ENCODE results near the gene RNASEH2C. TPM values are rescaled to one million over a fixed set of nuclear protein-coding genes. Genes with fewer than 3 reads are reported as not detected.

The RNASEH2C gene
- total and polyA plus RNA-seq, 2 of the 4 experiments (the other 2 are of a cell fraction) = 34.8 to 40.0 TPM

DNA sequence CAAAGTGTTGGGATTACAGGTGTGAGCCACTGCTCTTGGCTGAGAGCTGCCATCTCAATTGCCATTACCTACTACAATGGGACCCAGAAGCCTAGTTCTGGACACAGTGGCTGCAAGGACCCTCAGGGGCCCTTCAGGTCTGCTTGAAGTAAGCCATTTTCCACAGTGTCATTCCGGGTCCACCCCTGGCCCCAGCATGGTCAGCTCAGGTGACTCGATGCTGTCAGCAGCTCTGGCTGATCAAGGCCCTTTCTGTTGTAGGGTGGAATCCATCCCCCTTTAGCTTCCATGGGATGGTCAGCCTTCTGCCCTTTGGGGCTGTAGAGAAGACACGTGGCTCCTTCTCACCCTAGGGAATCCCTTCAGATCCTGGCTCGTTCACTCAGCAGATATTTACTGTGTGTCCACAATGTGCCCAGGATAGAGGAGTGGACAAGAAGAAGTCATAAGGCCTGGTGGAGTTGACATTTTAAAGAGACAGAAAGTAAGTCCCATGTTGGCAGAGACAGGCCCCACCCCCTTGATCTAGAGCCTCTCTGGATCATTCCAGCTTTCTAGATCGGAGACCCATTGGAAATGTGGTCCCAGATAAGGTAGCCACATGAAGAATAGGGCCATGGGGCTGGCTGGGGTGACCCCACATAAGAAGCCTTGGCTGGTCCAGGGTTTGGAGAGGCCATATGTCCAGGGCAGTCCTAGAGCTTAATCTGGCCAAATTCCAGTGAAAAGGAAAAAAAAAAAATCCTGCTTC lies 23.6 kb downstream of the RNASEH2C start (continued):
- TF ChIP-seq, protein P1, sequence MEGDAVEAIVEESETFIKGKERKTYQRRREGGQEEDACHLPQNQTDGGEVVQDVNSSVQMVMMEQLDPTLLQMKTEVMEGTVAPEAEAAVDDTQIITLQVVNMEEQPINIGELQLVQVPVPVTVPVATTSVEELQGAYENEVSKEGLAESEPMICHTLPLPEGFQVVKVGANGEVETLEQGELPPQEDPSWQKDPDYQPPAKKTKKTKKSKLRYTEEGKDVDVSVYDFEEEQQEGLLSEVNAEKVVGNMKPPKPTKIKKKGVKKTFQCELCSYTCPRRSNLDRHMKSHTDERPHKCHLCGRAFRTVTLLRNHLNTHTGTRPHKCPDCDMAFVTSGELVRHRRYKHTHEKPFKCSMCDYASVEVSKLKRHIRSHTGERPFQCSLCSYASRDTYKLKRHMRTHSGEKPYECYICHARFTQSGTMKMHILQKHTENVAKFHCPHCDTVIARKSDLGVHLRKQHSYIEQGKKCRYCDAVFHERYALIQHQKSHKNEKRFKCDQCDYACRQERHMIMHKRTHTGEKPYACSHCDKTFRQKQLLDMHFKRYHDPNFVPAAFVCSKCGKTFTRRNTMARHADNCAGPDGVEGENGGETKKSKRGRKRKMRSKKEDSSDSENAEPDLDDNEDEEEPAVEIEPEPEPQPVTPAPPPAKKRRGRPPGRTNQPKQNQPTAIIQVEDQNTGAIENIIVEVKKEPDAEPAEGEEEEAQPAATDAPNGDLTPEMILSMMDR (conservative IDR thresholded peaks at IDR 0.05; ENCODE audit: low read depth, low read length) = no peak

DNA sequence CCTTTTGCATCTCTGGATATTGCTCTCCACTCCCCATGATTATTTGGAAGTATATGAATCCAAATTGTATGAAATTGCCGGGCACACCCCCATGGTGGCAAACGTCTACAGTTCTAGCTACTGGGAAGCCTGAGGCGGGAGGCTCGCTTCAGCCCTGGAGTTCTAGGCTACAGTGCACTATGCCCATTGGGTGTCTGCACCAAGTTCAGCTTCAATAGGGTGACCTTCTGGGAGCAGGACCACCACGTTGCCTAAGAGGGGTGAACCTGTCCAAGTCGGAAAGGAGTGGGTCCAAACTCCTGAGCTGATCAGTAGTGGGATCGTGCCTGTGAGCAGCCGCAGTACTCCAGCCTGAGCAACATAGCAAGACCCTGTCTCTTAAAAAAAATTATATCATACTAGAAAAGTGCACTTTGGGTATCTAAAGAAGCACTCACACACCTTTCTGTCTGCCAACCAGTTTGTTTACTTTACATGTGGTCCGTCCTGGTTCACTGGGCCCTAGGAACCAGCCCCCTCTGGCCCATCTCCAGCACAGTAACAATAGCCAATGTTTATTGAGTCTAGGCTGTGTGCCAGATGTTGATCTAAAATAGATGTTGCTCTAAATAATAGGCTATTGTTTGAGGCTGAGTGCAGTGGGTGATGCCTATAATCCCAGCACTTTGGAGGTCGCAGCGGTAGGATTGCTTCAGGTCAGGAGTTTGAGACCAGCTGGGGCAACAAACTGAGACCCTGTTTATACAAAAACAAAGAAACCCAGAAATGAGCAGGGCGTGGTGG lies 24.9 kb downstream of the RNASEH2C start:
- H3K4ac ChIP-seq (ENCODE audit: low read depth, low read length) = no peak overlapping the region
- H3K56ac ChIP-seq (ENCODE audit: extremely low read depth, insufficient read depth, low read length) = no peak overlapping the region
- no peaks in the 10 kb centered on the region for H3K9me3 ChIP-seq (ENCODE audit: control insufficient read depth, insufficient read depth, low read length)
- no peak overlapping the region for H3K18ac ChIP-seq (ENCODE audit: low read depth, low read length)
- no peak overlapping the region for H2BK120ac ChIP-seq (ENCODE audit: low read depth, low read length)
- H3K27ac ChIP-seq (ENCODE audit: insufficient read depth, low read length) = no peak overlapping the region
- no peak overlapping the region for H4K91ac ChIP-seq (ENCODE audit: insufficient read depth, low read depth, low read length)
- no peak overlapping the region for H4K8ac ChIP-seq (ENCODE audit: low read depth in 2 of 2, low read length in 2 of 2)
- no peak overlapping the region for H2AK9ac ChIP-seq (replicated peaks; ENCODE audit: low read depth, low read length, poor library complexity)
- H4K5ac ChIP-seq (ENCODE audit: low read depth, low read length) = no peak overlapping the region
- peaks cover 43% of the 10 kb centered on the region for H3K27me3 ChIP-seq (ENCODE audit: control insufficient read depth, insufficient read depth, low read length)
- in situ Hi-C loops (cut with MboI; ENCODE audit: low sequenced_read_pairs) = no loop called here
- no TSS peak for BruUV-seq (replicated peaks)
- ChIA-PET CTCF (no interaction called here), POLR2A (ENCODE audit: unreplicated experiment) (no interaction called here)
- no peak overlapping the region for H2BK5ac ChIP-seq (ENCODE audit: low read depth, low read length, poor library complexity, severe bottlenecking)
- no peak for DNase-seq
- H2BK15ac ChIP-seq (ENCODE audit: low read depth, low read length) = no peak overlapping the region
- H3K36me3 ChIP-seq (ENCODE audit: control insufficient read depth, insufficient read depth, low read length) = no peaks in the 10 kb centered on the region
- dilution Hi-C loops (cut with HindIII; ENCODE audit: low sequenced_read_pairs, unreplicated experiment) = no loop called here
- no peaks in the 10 kb centered on the region for H3K4me1 ChIP-seq (ENCODE audit: control insufficient read depth, insufficient read depth, low read length)
- H2BK20ac ChIP-seq (ENCODE audit: low read depth, low read length) = no peak overlapping the region
- H3K23ac ChIP-seq (ENCODE audit: low read depth, low read length) = no peak overlapping the region
- 0 out of 2 replicates have a peak, but pooled peaks cover 2% of the 10 kb centered on the region for H3K9me1 ChIP-seq (ENCODE audit: insufficient read depth, low read length)
- no peak overlapping the region for H3K4me3 ChIP-seq (ENCODE audit: insufficient read depth, low read depth, low read length)
- H3K9ac ChIP-seq (ENCODE audit: low read depth, low read length) = no peak overlapping the region
- peak overlapping the region; percentile 43 for H2AFZ ChIP-seq (replicated peaks; ENCODE audit: low read length, poor library complexity)
- intact Hi-C loops (cut with micrococcal nuclease) = loop anchor here (10.0 kb wide), 1 partner anchor 69 kb away; no protein-coding TSS in a partner anchor
- ATAC-seq (ENCODE audit: low read depth) = no peak
- no peak overlapping the region for H3K14ac ChIP-seq (replicated peaks; ENCODE audit: low read depth, low read length)
- H2AK5ac ChIP-seq (ENCODE audit: low read depth, low read length) = no peak overlapping the region
- H4K20me1 ChIP-seq (ENCODE audit: insufficient read depth, low read length) = no peaks in the 10 kb centered on the region
- WGBS, 2 experiments (ENCODE audit: extremely low coverage in 2 of 2, insufficient read length in 1 of 2) = 92% methylated on average over 2 of the region's 12 CpGs; no CpG with 5 or more reads in 1 of the 2 experiments
- no peaks in the 10 kb centered on the region for H3K79me1 ChIP-seq (ENCODE audit: low read depth in 1 of 2, low read length in 2 of 2)
- no peak overlapping the region for H3K4me2 ChIP-seq (ENCODE audit: low read depth, low read length)
- TF ChIP-seq, protein P2, sequence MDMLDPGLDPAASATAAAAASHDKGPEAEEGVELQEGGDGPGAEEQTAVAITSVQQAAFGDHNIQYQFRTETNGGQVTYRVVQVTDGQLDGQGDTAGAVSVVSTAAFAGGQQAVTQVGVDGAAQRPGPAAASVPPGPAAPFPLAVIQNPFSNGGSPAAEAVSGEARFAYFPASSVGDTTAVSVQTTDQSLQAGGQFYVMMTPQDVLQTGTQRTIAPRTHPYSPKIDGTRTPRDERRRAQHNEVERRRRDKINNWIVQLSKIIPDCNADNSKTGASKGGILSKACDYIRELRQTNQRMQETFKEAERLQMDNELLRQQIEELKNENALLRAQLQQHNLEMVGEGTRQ (IDR thresholded peaks at IDR 0.05; ENCODE audit: low read depth, low read length) = no peak
- TF ChIP-seq POLR2A (IDR thresholded peaks at IDR 0.05; ENCODE audit: low read depth, low read length) = no peak
- TF ChIP-seq, protein P3, sequence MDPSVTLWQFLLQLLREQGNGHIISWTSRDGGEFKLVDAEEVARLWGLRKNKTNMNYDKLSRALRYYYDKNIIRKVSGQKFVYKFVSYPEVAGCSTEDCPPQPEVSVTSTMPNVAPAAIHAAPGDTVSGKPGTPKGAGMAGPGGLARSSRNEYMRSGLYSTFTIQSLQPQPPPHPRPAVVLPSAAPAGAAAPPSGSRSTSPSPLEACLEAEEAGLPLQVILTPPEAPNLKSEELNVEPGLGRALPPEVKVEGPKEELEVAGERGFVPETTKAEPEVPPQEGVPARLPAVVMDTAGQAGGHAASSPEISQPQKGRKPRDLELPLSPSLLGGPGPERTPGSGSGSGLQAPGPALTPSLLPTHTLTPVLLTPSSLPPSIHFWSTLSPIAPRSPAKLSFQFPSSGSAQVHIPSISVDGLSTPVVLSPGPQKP (IDR thresholded peaks at IDR 0.05; ENCODE audit: borderline replicate concordance, low read depth, low read length) = no peak
- TF ChIP-seq FOS (IDR thresholded peaks at IDR 0.05; ENCODE audit: low read depth, low read length) = no peak
- no peak for TF ChIP-seq RCOR1 (IDR thresholded peaks at IDR 0.05; ENCODE audit: insufficient replicate concordance, low read length)
- TF ChIP-seq RFX5 (IDR thresholded peaks at IDR 0.05; ENCODE audit: low read depth, low read length) = no peak
- TF ChIP-seq NFE2L2 (IDR thresholded peaks at IDR 0.05; ENCODE audit: low read depth, low read length) = no peak
- no peak for TF ChIP-seq CEBPB (IDR thresholded peaks at IDR 0.05; ENCODE audit: low read depth, low read length)

Measured in IMR-90 (cell line).